Stimulated activated CD8-positive, alpha-beta memory T cell treated with anti-CD3 and anti-CD28 coated beads, Interleukin-12 subunit alpha, Interleukin-12 subunit beta, amount 100 ng/mL, for 1 hour (primary cell): ENCODE results near the gene CNTNAP5.

ENCODE experiments used
- DNase-seq: peaks from one replicate; pipeline ENCODE4 v3.0.0-alpha.2; 2020; ENCODE audit warnings: low read depth

The CNTNAP5 gene

GRCh38 chr2:124063596-124063995 lies 38.5 kb downstream of the CNTNAP5 start:
- no peak for DNase-seq

- DNase-seq: no peak
These were observed 40.5 kb downstream of the CNTNAP5 start for GRCh38 chr2:124065636-124066035.

GRCh38 chr2:124066776-124067175 lies 41.7 kb downstream of the CNTNAP5 start:
- no peak for DNase-seq

- no peak for DNase-seq
These were observed 54.0 kb downstream of the CNTNAP5 start for GRCh38 chr2:124079045-124079444.

GRCh38 chr2:124080281-124081153 lies 55.4 kb downstream of the CNTNAP5 start:
- no peak for DNase-seq

GRCh38 chr2:124081154-124081716 lies 56.1 kb downstream of the CNTNAP5 start:
- DNase-seq: no peak

- no peak for DNase-seq
These were observed 63.5 kb downstream of the CNTNAP5 start for GRCh38 chr2:124088616-124089015.

- DNase-seq: no peak
These were observed 66.6 kb downstream of the CNTNAP5 start for GRCh38 chr2:124091721-124092120.

- DNase-seq: no peak
These were observed 67.6 kb downstream of the CNTNAP5 start for GRCh38 chr2:124092651-124093050.

GRCh38 chr2:124104914-124105313 lies 79.8 kb downstream of the CNTNAP5 start:
- DNase-seq: no peak

GRCh38 chr2:124112206-124112605 lies 87.1 kb downstream of the CNTNAP5 start:
- DNase-seq: no peak

GRCh38 chr2:124112966-124113365 lies 87.9 kb downstream of the CNTNAP5 start:
- no peak for DNase-seq

- DNase-seq: no peak
These were observed 95.2 kb downstream of the CNTNAP5 start for GRCh38 chr2:124120246-124120645.

- DNase-seq: no peak
These were observed 96.0 kb downstream of the CNTNAP5 start for GRCh38 chr2:124121106-124121505.

- no peak for DNase-seq
These were observed 96.7 kb downstream of the CNTNAP5 start for GRCh38 chr2:124121760-124122275.

GRCh38 chr2:124122340-124122739 lies 97.3 kb downstream of the CNTNAP5 start:
- no peak for DNase-seq

- no peak for DNase-seq
These were observed 106.2 kb downstream of the CNTNAP5 start for GRCh38 chr2:124131276-124131675.

GRCh38 chr2:124136110-124136509 lies 111.0 kb downstream of the CNTNAP5 start:
- no peak for DNase-seq

GRCh38 chr2:124138076-124138475 lies 113.0 kb downstream of the CNTNAP5 start:
- DNase-seq: no peak

- no peak for DNase-seq
These were observed 120.9 kb downstream of the CNTNAP5 start for GRCh38 chr2:124145982-124146381.

GRCh38 chr2:124147552-124147951 lies 122.5 kb downstream of the CNTNAP5 start:
- no peak for DNase-seq

- no peak for DNase-seq
These were observed 124.5 kb downstream of the CNTNAP5 start for GRCh38 chr2:124149571-124149970.

GRCh38 chr2:124151691-124152090 lies 126.6 kb downstream of the CNTNAP5 start:
- no peak for DNase-seq
